Progenitor cell of endocrine pancreas (in vitro differentiated cells): Measurements from ENCODE around the gene OR5A1. TPM values are rescaled to one million over a fixed set of nuclear protein-coding genes. Genes with fewer than 3 reads are reported as not detected.
"Not testable (repeated sequence)": the region's sequence is repeated elsewhere in the genome, so short reads cannot be mapped to it uniquely, and the experiment has no call there.

ENCODE experiments used
- DNase-seq: peaks from one replicate; pipeline ENCODE4 v3.0.0; 2021; ENCODE audit warnings: low spot score; ENCODE audit not compliant: unreplicated experiment
- H3K27ac Mint-ChIP-seq: 2 replicates; pipeline ENCODE4 v1.8.0; 2021; ENCODE audit warnings: mild to moderate bottlenecking, moderate library complexity, mixed read lengths
- H3K27me3 Mint-ChIP-seq: 2 replicates; pipeline ENCODE4 v1.8.0; 2021; ENCODE audit warnings: mixed read lengths
- H3K36me3 Mint-ChIP-seq: 2 replicates; pipeline ENCODE4 v1.8.0; 2022; ENCODE audit warnings: mixed read lengths; ENCODE audit not compliant: insufficient read depth
- H3K4me1 Mint-ChIP-seq: 2 replicates; pipeline ENCODE4 v1.8.0; 2021; ENCODE audit warnings: low read depth, mixed read lengths
- H3K4me3 Mint-ChIP-seq: 2 replicates; pipeline ENCODE4 v1.8.0; 2021; ENCODE audit warnings: low read depth, mild to moderate bottlenecking, moderate library complexity, mixed read lengths
- H3K9me3 Mint-ChIP-seq: 2 replicates; pipeline ENCODE4 v1.8.0; 2021; ENCODE audit warnings: low read depth, mixed read lengths
- CTCF ChIP-seq: fragments of 200-600 bp; sonication (generic); IDR thresholded peaks from one replicate; pipeline ENCODE4 v1.5.0; 2021; ENCODE audit warnings: antibody characterized with exemption, mild to moderate bottlenecking; ENCODE audit not compliant: unreplicated experiment
- total RNA-seq: library from RNA; stranded (reverse); gene quantifications from 2 replicates; pipeline ENCODE4 v1.2.1, GENCODE V29; 2021

The OR5A1 gene
- total RNA-seq, 1 donor from 2014 or later, result not detected

- DNase-seq, result no peak
- Mint-ChIP-seq H3K27ac (no peak overlapping the region), H3K36me3 (no peaks in the 10 kb centered on the region), H3K9me3 (no peaks in the 10 kb centered on the region), H3K4me3 (no peak overlapping the region), H3K4me1 (no peaks in the 10 kb centered on the region), H3K27me3 (no peaks in the 10 kb centered on the region)
- TF ChIP-seq CTCF, result no peak
These were observed 1.5 kb downstream of the OR5A1 start for GRCh38 chr11:59437770-59438169.

GRCh38 chr11:59445624-59446023 lies 9.4 kb downstream of the OR5A1 start:
- not testable (repeated sequence) for H3K36me3 Mint-ChIP-seq, H3K27me3 Mint-ChIP-seq, H3K4me3 Mint-ChIP-seq, H3K27ac Mint-ChIP-seq, H3K4me1 Mint-ChIP-seq, DNase-seq
- H3K9me3 Mint-ChIP-seq, result peaks cover 19% of the 10 kb centered on the region

- DNase-seq, result no peak
- Mint-ChIP-seq H3K4me1 (no peaks in the 10 kb centered on the region), H3K36me3 (no peaks in the 10 kb centered on the region), H3K27ac (no peak overlapping the region), H3K9me3 (peaks cover 19% of the 10 kb centered on the region), H3K27me3 (no peaks in the 10 kb centered on the region), H3K4me3 (no peak overlapping the region)
- TF ChIP-seq CTCF, result no peak
These were observed 12.2 kb downstream of the OR5A1 start for GRCh38 chr11:59448484-59448883.

- no peak for DNase-seq
- no peak within 1 kb of the TSS for H3K27ac Mint-ChIP-seq
- H3K9me3 Mint-ChIP-seq, result no peaks in the 10 kb centered on the region
- no peak for TF ChIP-seq CTCF
- no peaks in the 10 kb centered on the region for H3K36me3 Mint-ChIP-seq
- no peak within 1 kb of the TSS for H3K4me3 Mint-ChIP-seq
- no peaks in the 10 kb centered on the region for H3K27me3 Mint-ChIP-seq
- peaks cover 5% of the 10 kb centered on the region for H3K4me1 Mint-ChIP-seq
These were observed 20.4 kb downstream of the OR5A1 start, which contains the start of gene OR4D6 for GRCh38 chr11:59456661-59457060. TSS of gene OR4D6 (plus strand) at chr11:59456961. CDS start at chr11:59456961, 0 bp downstream.

GRCh38 chr11:59459916-59460315 lies 23.6 kb downstream of the OR5A1 start:
- no peak for DNase-seq
- no peaks in the 10 kb centered on the region for H3K27me3 Mint-ChIP-seq
- H3K4me3 Mint-ChIP-seq, result no peak overlapping the region
- peaks cover 6% of the 10 kb centered on the region for H3K4me1 Mint-ChIP-seq
- H3K36me3 Mint-ChIP-seq, result no peaks in the 10 kb centered on the region
- H3K27ac Mint-ChIP-seq, result no peak overlapping the region
- TF ChIP-seq CTCF, result no peak
- peaks cover 4% of the 10 kb centered on the region for H3K9me3 Mint-ChIP-seq

- no peak overlapping the region for H3K4me3 Mint-ChIP-seq
- no peak for TF ChIP-seq CTCF
These were observed 26.9 kb downstream of the OR5A1 start for GRCh38 chr11:59463190-59463641.

More at GRCh38 chr11:59463190-59463641, 26.9 kb downstream of the OR5A1 start:
- Mint-ChIP-seq H3K36me3 (no peaks in the 10 kb centered on the region), H3K27me3 (no peaks in the 10 kb centered on the region), H3K27ac (no peak overlapping the region), H3K9me3 (peaks cover 8% of the 10 kb centered on the region), H3K4me1 (peaks cover 1% of the 10 kb centered on the region)
- DNase-seq, result no peak
